NB4 (cell line): ENCODE data around the gene KCTD17.

Experiments
- CTCF ChIP-seq: IDR thresholded peaks from one replicate; pipeline ENCODE4 v1.5.1; 2012; ENCODE audit warnings: low read depth, low read length
- POLR2A ChIP-seq: IDR thresholded peaks from 2 replicates; pipeline ENCODE4 v1.6.1; 2011; ENCODE audit warnings: mild to moderate bottlenecking; ENCODE audit not compliant: insufficient read length; ENCODE audit errors: extremely low read depth

- TF ChIP-seq CTCF (no peak), POLR2A (no peak)
Measured at GRCh38 chr22:37062376-37062675, 10.8 kb downstream of the KCTD17 start.
